Right forelimb (tissue), 1 donor: Measurements from ENCODE around the gene TIGD4.
"Not testable (repeated sequence)": the region's sequence is repeated elsewhere in the genome, so short reads cannot be mapped to it uniquely, and the experiment has no call there.

Experiments
- DNase-seq: peaks from one replicate; pipeline ENCODE4 v3.0.0-alpha.2; 2018

The TIGD4 gene

DNA sequence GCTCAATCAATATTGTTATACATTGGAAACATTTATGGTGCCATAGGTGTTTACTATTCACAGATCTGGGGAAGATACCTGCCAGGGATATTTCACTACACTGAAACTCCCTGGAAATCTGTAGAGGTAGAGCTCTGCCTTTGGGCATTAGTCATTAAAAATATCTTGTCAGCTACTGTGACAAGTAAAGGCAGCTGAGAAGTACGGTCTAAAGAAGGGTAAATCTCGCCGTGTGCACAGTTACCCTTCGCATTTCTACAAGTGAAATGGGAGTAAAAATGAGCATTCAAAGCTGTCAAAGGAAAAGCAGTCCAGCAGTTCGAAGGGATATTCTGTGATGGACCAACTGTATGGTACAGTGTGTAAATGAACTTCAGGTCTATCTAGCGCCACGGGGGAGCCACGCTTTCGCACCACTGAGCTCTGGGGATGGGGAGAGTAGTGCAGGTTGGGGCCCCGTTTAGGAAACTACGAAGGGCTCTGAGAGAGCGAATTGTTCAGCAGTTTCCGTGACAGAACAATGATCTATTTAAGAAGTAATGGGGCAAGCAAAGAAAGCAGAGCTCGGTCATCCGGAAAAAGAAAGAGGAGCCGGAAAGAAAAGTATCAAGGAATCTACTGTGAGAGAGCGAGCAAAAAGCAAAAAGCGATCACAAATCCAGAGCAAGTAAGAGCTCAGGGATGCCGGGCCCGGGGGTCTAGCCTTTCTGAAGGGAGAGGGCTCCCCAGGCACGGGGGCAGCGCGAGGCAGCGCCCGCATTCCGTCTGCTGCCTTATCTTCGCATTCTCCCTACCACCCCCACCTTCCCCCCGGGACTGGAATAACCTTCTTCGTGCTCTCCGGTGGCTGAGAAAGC, 646 bp downstream of the TIGD4 start:
- peak; percentile 61 for DNase-seq

GRCh38 chr4:152777488-152777887, 2.0 kb downstream of the TIGD4 start:
- no peak for DNase-seq

DNA sequence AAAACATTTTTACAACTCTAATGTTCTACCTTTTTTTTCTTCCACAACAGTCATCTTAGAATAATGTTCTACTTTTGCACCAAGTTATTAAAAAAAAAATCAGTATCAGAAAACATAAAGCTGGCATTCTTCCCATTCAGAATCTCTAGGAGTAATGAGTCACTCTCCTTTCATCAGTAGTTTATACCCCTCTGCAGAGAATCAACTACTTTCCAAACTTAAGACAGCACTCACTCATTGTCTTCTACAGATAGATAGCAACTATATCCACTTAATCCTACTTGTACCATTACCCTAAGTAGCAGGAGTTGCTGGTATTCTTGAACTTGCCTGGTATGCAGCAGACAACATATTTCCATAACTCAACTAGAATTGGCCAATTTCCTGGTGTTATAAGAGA, 3.2 kb downstream of the TIGD4 start:
- DNase-seq, result no peak

DNA sequence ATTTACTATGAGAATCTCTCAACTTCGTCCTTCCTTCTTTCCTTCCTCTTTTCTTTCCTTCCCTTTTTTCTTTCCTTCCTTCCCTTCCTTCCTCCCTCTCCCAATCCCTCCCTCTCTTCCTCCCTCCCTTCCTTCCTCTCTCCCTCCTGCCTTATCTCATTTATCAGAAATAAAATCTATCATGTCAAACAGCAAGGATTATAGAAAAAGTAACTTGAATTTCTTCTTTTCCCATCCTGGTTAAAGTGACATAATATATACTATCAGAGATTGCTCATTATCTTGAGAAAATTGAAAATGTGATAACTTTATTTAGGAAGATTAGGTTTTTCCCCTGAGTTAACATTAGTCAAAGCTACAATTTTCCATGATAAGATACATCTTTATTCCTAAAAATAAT, 5.6 kb downstream of the TIGD4 start:
- no peak for DNase-seq

- DNase-seq, result no peak
Measured at GRCh38 chr4:152773339-152773738, 6.2 kb downstream of the TIGD4 start.

DNA sequence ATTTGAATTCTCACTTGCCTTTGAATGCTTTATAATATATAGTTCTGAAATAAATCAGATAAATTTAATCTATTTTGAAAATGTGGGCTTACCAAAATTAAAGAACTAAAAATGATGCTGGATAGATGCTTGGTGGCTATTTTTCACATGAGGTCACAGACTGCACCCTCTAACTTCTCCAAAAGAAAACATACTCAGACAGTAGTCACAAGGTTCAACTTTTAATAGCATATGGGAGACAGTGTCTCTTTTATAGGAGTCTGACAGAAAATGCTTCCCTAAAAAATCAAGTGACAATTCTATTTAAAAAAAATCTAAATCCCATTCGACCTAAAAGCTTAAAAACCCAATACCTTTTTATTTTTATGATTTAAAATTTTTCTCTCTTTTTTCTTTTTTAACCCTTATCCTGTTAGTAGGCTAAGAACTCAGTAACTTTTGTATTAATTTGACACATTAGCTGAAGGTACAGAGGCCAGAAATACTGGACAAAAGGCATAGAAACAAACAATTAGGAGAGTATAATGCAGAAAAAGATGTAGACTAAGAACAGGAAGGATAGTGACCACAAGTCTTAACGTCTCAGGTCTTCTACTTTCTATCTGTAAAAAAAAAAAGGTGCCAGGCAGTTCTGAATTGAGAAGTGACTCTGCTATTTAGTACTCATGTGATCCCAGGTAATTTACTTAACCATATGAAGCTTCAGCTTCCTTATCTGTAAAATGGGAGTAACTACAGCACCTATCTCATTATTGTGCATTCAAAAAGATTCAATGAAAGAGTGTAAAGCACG, 7.6 kb downstream of the TIGD4 start:
- no peak for DNase-seq

GRCh38 chr4:152765069-152765737, 14.3 kb downstream of the TIGD4 start:
- not testable (repeated sequence) for DNase-seq

DNA sequence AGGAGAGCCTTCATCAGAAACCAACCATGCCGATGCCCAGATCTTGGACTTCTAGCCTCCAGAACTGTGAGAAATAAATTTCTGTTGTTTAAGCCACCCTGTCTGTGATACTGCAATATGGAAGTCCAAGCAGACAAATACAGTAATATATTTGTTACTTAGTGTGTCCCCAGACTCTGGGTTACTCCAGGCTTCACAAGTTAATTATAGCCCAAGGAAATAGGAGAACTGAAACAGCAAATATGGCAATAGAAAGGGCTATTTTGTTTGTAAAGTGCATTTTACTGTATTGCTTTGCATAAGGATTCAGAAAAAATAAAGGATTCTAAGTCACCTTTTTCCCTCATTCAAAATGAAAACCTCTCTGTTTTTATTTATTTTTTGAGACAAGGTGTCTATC, 15.7 kb downstream of the TIGD4 start:
- no peak for DNase-seq

DNA sequence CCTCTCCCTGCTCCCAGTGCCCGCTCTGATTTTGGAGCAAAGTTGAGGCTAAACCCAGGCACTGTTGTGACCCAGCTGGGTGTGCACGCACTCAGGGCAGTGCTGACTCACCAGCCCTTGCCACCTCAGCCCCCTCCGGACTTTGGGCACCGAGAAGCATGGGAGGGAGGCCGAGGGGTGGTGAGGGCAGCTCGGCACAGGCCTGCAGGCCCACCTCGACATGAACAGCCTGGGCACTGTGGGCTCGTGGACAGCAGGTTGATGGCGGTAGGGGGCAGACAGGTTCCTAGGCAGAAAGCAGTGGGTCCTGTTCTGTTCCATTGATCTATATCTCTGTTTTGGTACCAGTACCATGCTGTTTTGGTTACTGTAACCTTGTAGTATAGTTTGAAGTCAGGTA, 30.9 kb downstream of the TIGD4 start:
- no peak for DNase-seq

GRCh38 chr4:152747444-152747843, 32.1 kb downstream of the TIGD4 start:
- no peak for DNase-seq

DNA sequence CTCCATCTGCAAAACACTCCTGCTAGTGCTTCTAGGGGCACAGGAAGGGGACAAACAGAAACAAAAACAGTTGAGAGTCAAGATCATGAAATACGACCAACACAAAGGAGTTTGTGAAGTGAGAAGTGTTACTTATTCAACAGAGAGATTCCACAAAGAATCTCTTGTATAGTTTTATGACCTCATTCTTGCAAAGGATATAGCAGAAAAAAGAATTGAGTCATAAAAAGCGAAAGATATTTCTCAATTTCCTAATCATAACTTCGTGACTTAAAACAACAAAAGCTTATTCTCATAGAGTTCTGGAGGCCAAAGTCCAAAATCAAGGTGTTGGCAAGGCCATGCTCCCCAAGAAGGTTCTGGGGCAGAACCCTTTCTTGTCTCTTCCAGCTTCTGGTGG, 40.7 kb downstream of the TIGD4 start:
- no peak for DNase-seq

DNA sequence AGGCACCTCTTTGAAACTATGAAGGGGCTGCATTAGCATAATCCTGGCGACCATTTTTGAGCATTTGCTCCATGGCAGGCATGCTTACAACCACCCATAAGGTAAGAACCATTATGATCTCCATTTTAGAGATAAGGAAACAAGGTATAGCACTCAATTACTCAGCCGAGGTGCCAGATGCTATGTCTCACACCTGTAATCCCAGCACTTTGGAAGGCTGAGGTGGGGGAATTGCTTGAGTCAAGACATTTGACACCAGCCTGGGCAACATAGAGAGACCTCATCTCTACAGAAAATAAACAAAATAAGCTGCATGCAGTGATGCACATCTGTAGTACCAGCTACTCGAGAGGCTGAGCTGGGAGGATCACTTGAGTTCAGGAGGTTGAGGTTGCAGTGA, 43.6 kb downstream of the TIGD4 start:
- no peak for DNase-seq

DNA sequence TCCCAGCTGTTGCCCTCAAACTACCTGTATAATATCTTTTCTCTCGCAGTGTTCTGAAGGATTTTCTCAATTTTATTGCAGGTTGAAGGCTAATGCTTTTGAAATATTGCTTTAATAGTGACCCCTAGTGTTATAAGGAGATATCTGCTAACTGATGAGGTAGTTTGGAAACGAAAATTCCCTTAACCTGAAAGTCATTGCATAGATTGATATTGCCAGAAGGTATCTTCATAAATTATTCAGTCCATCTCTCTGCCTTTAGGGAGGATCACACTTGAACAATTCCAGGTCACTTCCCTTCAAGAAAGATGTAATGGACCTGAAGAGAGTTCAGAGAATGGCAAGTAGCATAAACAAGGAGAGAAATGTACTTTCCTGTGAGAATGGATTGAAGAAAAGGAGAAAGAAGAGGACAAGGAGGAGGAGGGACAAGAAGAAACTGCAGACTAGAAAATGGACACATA, 44.1 kb downstream of the TIGD4 start:
- no peak for DNase-seq

- no peak for DNase-seq
Measured at GRCh38 chr4:152734699-152735050, 44.9 kb downstream of the TIGD4 start.

GRCh38 chr4:152734015-152734698, 45.4 kb downstream of the TIGD4 start:
- no peak for DNase-seq

- DNase-seq, result no peak
Measured at GRCh38 chr4:152731997-152732396, 47.5 kb downstream of the TIGD4 start.

GRCh38 chr4:152729466-152729865, 50.1 kb downstream of the TIGD4 start:
- no peak for DNase-seq

GRCh38 chr4:152728343-152728742, 51.2 kb downstream of the TIGD4 start:
- no peak for DNase-seq

- no peak for DNase-seq
Measured at GRCh38 chr4:152727784-152728183, 51.7 kb downstream of the TIGD4 start.

DNA sequence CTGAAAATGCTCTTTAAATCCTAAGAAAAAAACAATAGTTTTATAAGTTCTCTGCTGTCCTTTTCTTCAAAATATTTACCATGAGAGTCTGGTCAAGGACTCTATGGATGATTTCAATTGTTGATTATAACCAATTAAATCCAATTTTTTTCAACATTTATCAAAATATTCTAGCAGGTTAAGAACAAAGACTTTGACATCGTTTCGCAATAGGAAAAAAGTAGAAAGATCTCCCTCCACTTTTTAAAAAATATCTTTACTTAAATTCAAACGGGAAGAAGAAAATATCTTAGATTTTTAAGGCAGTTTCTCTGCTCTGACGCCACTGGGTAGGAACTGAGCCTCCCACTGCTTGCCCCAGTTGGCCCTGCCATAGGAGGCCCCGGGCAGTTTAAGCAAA, 55.0 kb downstream of the TIGD4 start:
- no peak for DNase-seq

DNA sequence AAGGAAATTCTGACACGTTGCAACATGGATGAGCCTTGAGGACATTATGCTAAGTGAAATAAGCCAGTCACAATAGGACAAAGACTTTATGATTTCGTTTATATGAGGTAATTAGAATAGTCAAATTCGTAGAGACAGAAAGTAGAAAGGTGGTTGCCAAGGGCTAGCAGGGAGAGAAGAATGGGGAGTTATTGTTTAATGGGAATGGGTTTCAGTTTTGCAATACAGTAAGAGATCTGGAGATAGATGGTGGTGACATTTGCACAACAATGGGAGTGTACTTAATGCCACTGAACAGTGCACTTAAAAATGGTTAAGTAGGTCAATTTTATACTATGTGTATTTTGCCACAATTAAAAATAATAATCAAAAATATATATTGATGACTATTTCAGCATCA, 56.3 kb downstream of the TIGD4 start:
- DNase-seq, result no peak

DNA sequence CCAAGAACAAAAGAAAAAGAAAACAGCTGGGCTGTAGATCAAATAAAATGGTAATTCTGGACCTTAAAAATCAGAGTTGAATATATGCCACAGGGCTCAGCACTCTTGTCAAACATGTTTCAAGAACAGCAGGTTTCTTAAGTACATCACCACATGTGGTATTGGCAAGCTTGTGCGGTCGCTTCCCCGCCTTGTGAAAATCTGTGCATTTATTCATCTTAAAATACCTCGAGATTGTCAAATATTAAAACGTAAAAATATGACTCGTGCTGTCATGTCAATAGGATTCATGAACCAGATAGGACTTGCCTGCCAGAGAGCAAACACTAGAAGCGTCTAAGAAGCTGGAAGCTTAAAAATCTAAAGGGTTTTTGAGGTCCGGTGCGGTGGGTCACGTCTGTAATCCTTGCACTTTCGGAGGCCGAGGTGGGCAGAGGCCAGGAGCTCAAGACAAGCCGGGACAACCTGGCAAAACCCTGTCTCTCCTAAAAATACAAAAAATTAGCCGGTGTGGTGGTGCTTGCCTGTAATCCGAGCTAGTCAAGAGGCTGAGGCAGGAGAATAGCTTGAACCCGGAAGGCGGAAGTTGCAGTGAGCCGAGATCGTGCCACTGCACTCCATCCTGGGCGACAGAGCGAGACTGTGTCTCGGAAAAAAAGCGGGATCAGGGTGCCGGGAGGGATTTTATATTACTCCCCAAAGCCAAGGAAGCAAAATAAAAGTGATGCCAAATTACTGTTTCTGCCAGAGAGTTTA, 59.6 kb downstream of the TIGD4 start:
- DNase-seq, result peak; percentile 46
